ENCODE results near the gene SP3. TPM values are rescaled to one million over a fixed set of nuclear protein-coding genes. Genes with fewer than 3 reads are reported as not detected.
A peak's percentile ranks its signal among the peaks of the same experiment; 100 is the strongest.

SP3 gene
- 71.2 and 81.3 TPM in 2 replicates for total RNA-seq

GRCh38 chr2:173965372-173966025 is at the start of gene SP3:
Gene SP3 (minus strand): TSS chr2:173965373. CDS start chr2:173965171, 202 bp downstream.
- peak; percentile 94 to 99 for DNase-seq (ENCODE audit: low read depth in 2 of 2)

- no peak for DNase-seq (ENCODE audit: low read depth in 2 of 2)
Observed at GRCh38 chr2:174014699-174015070, 49.5 kb upstream of the SP3 start.

- no peak for DNase-seq (ENCODE audit: low read depth in 2 of 2)
Observed at GRCh38 chr2:174014011-174014698, 49.0 kb upstream of the SP3 start.

- no peak for DNase-seq (ENCODE audit: low read depth in 2 of 2)
Observed at GRCh38 chr2:174013315-174013751, 48.2 kb upstream of the SP3 start.

GRCh38 chr2:174012347-174013314 is 47.5 kb upstream of the SP3 start:
- DNase-seq (ENCODE audit: low read depth in 2 of 2), result peak in 1 of 2 donors; percentile 18

GRCh38 chr2:174011796-174012195 is 46.6 kb upstream of the SP3 start:
- no peak for DNase-seq (ENCODE audit: low read depth in 2 of 2)

- DNase-seq (ENCODE audit: low read depth in 2 of 2), result no peak
Observed at GRCh38 chr2:174011173-174011572, 46.0 kb upstream of the SP3 start.

- peak in 1 of 2 donors; percentile 35 for DNase-seq (ENCODE audit: low read depth in 2 of 2)
Observed at GRCh38 chr2:174009488-174010223, 44.5 kb upstream of the SP3 start.

- DNase-seq (ENCODE audit: low read depth in 2 of 2), result no peak
Observed at GRCh38 chr2:174008720-174009119, 43.5 kb upstream of the SP3 start.

- no peak for DNase-seq (ENCODE audit: low read depth in 2 of 2)
Observed at GRCh38 chr2:174007010-174007409, 41.8 kb upstream of the SP3 start.

- no peak for DNase-seq (ENCODE audit: low read depth in 2 of 2)
Observed at GRCh38 chr2:174005801-174006419, 40.7 kb upstream of the SP3 start.

- DNase-seq (ENCODE audit: low read depth in 2 of 2), result no peak
Observed at GRCh38 chr2:174004905-174005605, 39.9 kb upstream of the SP3 start.

GRCh38 chr2:174003720-174004695 is 38.8 kb upstream of the SP3 start:
- DNase-seq (ENCODE audit: low read depth in 2 of 2), result no peak

GRCh38 chr2:174002679-174003078 is 37.5 kb upstream of the SP3 start:
- no peak for DNase-seq (ENCODE audit: low read depth in 2 of 2)

- DNase-seq (ENCODE audit: low read depth in 2 of 2), result no peak
Observed at GRCh38 chr2:174001107-174001506, 35.9 kb upstream of the SP3 start.

GRCh38 chr2:173999724-174000123 is 34.6 kb upstream of the SP3 start:
- DNase-seq (ENCODE audit: low read depth in 2 of 2), result no peak

GRCh38 chr2:173999272-173999671 is 34.1 kb upstream of the SP3 start:
- no peak for DNase-seq (ENCODE audit: low read depth in 2 of 2)

- no peak for DNase-seq (ENCODE audit: low read depth in 2 of 2)
Observed at GRCh38 chr2:173998386-173998785, 33.2 kb upstream of the SP3 start.

GRCh38 chr2:173997753-173998152 is 32.6 kb upstream of the SP3 start:
- peak in 1 of 2 donors; percentile 18 for DNase-seq (ENCODE audit: low read depth in 2 of 2)
